Activated naive CD8-positive, alpha-beta T cell treated with anti-CD3 and anti-CD28 coated beads, Interleukin-2, amount 50 U/mL, for 24 hours (primary cell): Measurements from ENCODE around the gene EML4.

ENCODE experiments used
- ATAC-seq: fragments of 150-1000 bp; cut with Tn5 transposase; one replicate; pipeline ENCODE4 v1.10.0; 2021
- DNase-seq: peaks from one replicate; pipeline ENCODE4 v3.0.0; 2021
- H3K27ac Mint-ChIP-seq: one replicate; pipeline ENCODE4 v1.8.0; 2021; ENCODE audit warnings: mild to moderate bottlenecking, mixed read lengths
- H3K27me3 Mint-ChIP-seq: one replicate; pipeline ENCODE4 v1.8.0; 2021; ENCODE audit warnings: mixed read lengths
- H3K36me3 Mint-ChIP-seq: one replicate; pipeline ENCODE4 v1.8.0; 2021; ENCODE audit warnings: low read depth, mixed read lengths
- H3K4me1 Mint-ChIP-seq: one replicate; pipeline ENCODE4 v1.8.0; 2021; ENCODE audit warnings: mixed read lengths
- H3K4me3 Mint-ChIP-seq: one replicate; pipeline ENCODE4 v1.8.0; 2021; ENCODE audit warnings: mild to moderate bottlenecking, moderate library complexity, mixed read lengths
- H3K9me3 Mint-ChIP-seq: one replicate; pipeline ENCODE4 v1.8.0; 2021; ENCODE audit warnings: mixed read lengths

The EML4 gene

DNA sequence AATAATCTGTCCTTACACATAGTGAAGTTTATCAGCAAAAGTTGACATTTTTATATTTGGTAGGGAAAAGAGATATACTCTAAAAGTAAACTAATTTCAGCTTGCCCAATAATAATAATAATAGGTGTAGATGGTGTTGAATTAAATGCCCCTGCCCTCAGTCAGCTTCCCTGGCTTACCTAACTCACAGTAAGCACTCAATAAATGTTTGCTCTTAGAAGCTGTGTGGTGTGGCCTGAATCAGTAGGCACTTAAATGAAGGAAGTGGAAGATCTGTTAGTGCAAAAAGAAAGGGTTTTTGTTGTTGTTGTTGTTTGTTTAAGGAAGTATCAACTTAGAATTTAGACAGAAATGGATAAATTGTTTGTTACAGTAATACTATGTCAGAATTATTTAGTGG lies 36.2 kb downstream of the EML4 start:
- H3K27me3 Mint-ChIP-seq, result no peaks in the 10 kb centered on the region
- no peak overlapping the region for H3K27ac Mint-ChIP-seq
- ATAC-seq, result no peak
- no peak for DNase-seq
- H3K4me3 Mint-ChIP-seq, result no peak overlapping the region
- H3K9me3 Mint-ChIP-seq, result no peaks in the 10 kb centered on the region
- H3K4me1 Mint-ChIP-seq, result peaks cover 51% of the 10 kb centered on the region
- H3K36me3 Mint-ChIP-seq, result peaks cover 4% of the 10 kb centered on the region

GRCh38 chr2:42207826-42208225 lies 38.7 kb downstream of the EML4 start:
- Mint-ChIP-seq H3K27ac (no peak overlapping the region), H3K36me3 (peaks cover 5% of the 10 kb centered on the region), H3K4me3 (no peak overlapping the region), H3K27me3 (no peaks in the 10 kb centered on the region), H3K4me1 (peaks cover 57% of the 10 kb centered on the region), H3K9me3 (no peaks in the 10 kb centered on the region)
- ATAC-seq (no peak), DNase-seq (no peak)

GRCh38 chr2:42210203-42210602 lies 41.0 kb downstream of the EML4 start:
- no peak overlapping the region for H3K4me3 Mint-ChIP-seq
- H3K9me3 Mint-ChIP-seq, result no peaks in the 10 kb centered on the region
- H3K36me3 Mint-ChIP-seq, result peaks cover 5% of the 10 kb centered on the region
- DNase-seq (no peak), ATAC-seq (no peak)
- no peaks in the 10 kb centered on the region for H3K27me3 Mint-ChIP-seq
- H3K27ac Mint-ChIP-seq, result no peak overlapping the region
- H3K4me1 Mint-ChIP-seq, result peaks cover 53% of the 10 kb centered on the region

- peaks cover 5% of the 10 kb centered on the region for H3K36me3 Mint-ChIP-seq
- peaks cover 49% of the 10 kb centered on the region for H3K4me1 Mint-ChIP-seq
- ATAC-seq, result no peak
These were observed 42.1 kb downstream of the EML4 start for GRCh38 chr2:42211291-42211690.

DNA sequence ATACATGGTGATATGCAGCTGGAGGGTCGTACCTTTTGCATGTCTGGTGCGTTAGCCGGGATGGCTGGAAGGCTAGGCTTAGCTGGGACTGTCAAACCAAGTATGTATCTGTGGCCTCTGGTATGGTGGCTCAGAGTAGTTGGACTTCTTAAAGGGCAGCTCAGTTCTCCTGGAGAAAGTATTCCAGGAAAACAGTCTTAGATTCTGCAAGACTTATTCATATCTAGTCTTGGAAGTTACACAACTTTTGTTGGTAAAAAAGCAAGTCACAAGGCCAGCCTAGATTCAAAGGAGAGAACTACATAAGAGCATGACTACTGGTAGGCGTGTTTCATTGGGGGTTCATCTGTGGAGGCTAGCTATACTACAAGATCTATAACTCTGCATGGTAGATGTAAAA lies 45.5 kb downstream of the EML4 start:
- Mint-ChIP-seq H3K36me3 (peaks cover 7% of the 10 kb centered on the region), H3K27me3 (no peaks in the 10 kb centered on the region), H3K4me1 (peaks cover 52% of the 10 kb centered on the region), H3K4me3 (no peak overlapping the region), H3K27ac (no peak overlapping the region), H3K9me3 (no peaks in the 10 kb centered on the region)
- DNase-seq (no peak), ATAC-seq (no peak)

More at GRCh38 chr2:42211291-42211690, 42.1 kb downstream of the EML4 start:
- no peak overlapping the region for H3K4me3 Mint-ChIP-seq
- no peaks in the 10 kb centered on the region for H3K9me3 Mint-ChIP-seq
- H3K27me3 Mint-ChIP-seq, result no peaks in the 10 kb centered on the region
- no peak overlapping the region for H3K27ac Mint-ChIP-seq
- DNase-seq, result no peak

DNA sequence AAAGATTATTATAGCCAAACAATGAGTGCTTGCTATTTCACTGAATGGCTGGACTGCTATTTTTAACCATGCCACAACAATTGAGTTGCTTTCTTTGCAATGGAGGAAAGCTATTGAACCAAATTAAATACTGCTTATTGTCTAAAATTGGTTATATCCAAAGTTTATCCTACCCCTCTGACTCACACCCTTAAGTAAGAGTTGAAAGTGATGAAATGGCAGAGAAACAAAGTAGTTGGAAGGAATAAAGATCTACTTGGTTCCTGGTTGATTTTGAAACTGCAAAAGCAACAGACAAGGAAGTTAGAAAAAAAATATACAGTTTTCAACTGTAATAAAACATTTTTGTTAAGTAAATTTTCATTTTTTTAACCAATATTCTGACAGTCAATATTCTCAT lies 47.5 kb downstream of the EML4 start:
- Mint-ChIP-seq H3K4me3 (no peak overlapping the region), H3K9me3 (no peaks in the 10 kb centered on the region), H3K27ac (no peak overlapping the region), H3K27me3 (no peaks in the 10 kb centered on the region), H3K4me1 (peaks cover 54% of the 10 kb centered on the region), H3K36me3 (peaks cover 2% of the 10 kb centered on the region)
- ATAC-seq, result no peak
- DNase-seq, result no peak

DNA sequence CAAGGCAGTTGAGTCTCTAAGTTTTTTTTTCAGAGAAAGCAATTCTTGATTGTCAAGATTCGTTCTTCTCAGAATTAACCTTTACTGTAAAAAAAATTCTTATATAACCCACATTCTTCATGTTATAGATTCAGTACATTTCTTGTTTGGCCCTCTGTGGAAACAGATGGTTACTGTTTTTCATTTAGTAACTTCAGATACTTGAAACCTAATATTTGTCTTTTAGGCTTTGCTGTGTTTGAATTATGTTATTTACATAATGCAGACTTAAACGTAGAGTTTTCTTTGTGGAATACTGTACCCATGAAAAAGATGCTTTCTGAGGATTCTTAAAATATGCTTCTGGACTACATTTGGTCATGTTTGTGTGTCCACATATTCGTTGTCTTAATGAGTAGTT lies 48.2 kb downstream of the EML4 start:
- ATAC-seq, result no peak
- Mint-ChIP-seq H3K9me3 (no peaks in the 10 kb centered on the region), H3K27me3 (no peaks in the 10 kb centered on the region), H3K4me3 (no peak overlapping the region), H3K4me1 (peaks cover 55% of the 10 kb centered on the region), H3K36me3 (peaks cover 4% of the 10 kb centered on the region), H3K27ac (no peak overlapping the region)
- no peak for DNase-seq

DNA sequence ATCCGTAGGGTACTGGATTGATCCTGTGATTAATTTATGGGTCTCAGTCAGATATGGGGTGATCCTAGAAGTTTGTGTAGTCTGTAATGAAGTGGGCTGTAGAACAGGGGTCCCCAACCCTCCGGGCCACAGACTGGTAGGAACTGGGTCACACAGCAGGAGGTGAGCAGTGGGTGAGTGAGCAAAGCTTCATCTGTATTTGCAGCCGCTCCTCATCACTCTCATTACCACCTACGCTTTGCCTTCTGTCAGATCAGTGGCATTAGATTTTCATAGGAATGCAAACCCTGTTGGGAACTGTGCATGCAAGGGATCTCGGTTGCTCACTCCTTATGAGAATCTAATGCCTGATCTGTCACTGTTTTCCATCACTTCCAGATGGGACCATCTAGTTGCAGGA lies 48.8 kb downstream of the EML4 start:
- no peak overlapping the region for H3K4me3 Mint-ChIP-seq
- H3K36me3 Mint-ChIP-seq, result peaks cover 4% of the 10 kb centered on the region
- ATAC-seq (no peak), DNase-seq (no peak)
- H3K27ac Mint-ChIP-seq, result no peak overlapping the region
- H3K9me3 Mint-ChIP-seq, result no peaks in the 10 kb centered on the region
- peaks cover 55% of the 10 kb centered on the region for H3K4me1 Mint-ChIP-seq
- no peaks in the 10 kb centered on the region for H3K27me3 Mint-ChIP-seq

- peaks cover 7% of the 10 kb centered on the region for H3K36me3 Mint-ChIP-seq
- ATAC-seq, result no peak
- no peak overlapping the region for H3K4me3 Mint-ChIP-seq
These were observed 49.6 kb downstream of the EML4 start for GRCh38 chr2:42218712-42219111.

DNA sequence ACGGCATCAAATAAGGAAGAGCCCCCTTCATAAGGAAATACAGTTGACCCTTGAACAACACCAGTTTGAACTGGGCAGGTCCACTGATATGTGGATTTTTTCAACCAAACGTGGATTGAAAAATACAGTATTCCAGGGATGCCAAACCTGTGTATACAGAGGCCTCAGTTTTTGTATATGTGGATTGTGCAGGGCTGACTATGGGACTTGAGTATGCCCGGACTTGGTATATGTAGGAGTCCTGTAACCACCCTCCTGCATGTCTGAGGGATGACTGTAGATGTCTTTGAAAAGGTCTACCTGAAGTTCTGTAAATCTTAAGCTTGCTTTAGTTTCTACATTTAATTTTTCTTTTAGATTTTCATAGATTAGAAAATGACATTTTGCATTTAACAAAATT lies 50.0 kb downstream of the EML4 start:
- H3K4me3 Mint-ChIP-seq, result no peak overlapping the region
- DNase-seq, result no peak
- no peak overlapping the region for H3K27ac Mint-ChIP-seq
- H3K9me3 Mint-ChIP-seq, result no peaks in the 10 kb centered on the region
- ATAC-seq, result no peak
- H3K4me1 Mint-ChIP-seq, result peaks cover 63% of the 10 kb centered on the region
- no peaks in the 10 kb centered on the region for H3K27me3 Mint-ChIP-seq
- peaks cover 7% of the 10 kb centered on the region for H3K36me3 Mint-ChIP-seq

More at GRCh38 chr2:42218712-42219111, 49.6 kb downstream of the EML4 start:
- Mint-ChIP-seq H3K27ac (no peak overlapping the region), H3K27me3 (no peaks in the 10 kb centered on the region), H3K4me1 (peaks cover 59% of the 10 kb centered on the region), H3K9me3 (no peaks in the 10 kb centered on the region)
- DNase-seq, result no peak

DNA sequence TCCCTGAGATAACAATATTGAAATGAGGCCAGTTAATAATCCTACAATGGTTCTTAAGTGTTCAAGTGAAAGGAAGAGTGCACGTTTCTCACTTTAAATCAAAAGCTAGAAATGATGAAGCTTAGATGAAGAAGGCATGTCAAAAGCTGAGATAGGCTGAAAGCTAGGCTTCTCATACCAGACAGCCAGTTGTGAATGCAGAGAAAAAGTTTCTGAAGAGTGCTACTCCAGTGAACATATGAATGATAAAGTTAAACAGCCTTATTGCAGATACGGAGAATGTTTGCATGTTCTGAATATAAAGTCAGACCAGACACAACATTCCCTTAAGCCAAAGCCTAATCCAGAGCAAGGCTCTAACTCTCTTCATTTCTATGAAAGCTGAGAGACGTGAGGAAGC lies 51.4 kb downstream of the EML4 start:
- Mint-ChIP-seq H3K4me3 (no peak overlapping the region), H3K36me3 (peaks cover 7% of the 10 kb centered on the region), H3K4me1 (peaks cover 69% of the 10 kb centered on the region), H3K9me3 (no peaks in the 10 kb centered on the region), H3K27me3 (no peaks in the 10 kb centered on the region), H3K27ac (no peak overlapping the region)
- DNase-seq (no peak), ATAC-seq (no peak)

GRCh38 chr2:42223067-42223854 lies 54.1 kb downstream of the EML4 start:
- peak overlapping the region; percentile 18 for H3K27ac Mint-ChIP-seq
- H3K9me3 Mint-ChIP-seq, result no peaks in the 10 kb centered on the region
- no peak for DNase-seq
- peaks cover 7% of the 10 kb centered on the region for H3K36me3 Mint-ChIP-seq
- ATAC-seq, result no peak
- no peak overlapping the region for H3K4me3 Mint-ChIP-seq
- no peaks in the 10 kb centered on the region for H3K27me3 Mint-ChIP-seq
- H3K4me1 Mint-ChIP-seq, result peaks cover 70% of the 10 kb centered on the region

DNA sequence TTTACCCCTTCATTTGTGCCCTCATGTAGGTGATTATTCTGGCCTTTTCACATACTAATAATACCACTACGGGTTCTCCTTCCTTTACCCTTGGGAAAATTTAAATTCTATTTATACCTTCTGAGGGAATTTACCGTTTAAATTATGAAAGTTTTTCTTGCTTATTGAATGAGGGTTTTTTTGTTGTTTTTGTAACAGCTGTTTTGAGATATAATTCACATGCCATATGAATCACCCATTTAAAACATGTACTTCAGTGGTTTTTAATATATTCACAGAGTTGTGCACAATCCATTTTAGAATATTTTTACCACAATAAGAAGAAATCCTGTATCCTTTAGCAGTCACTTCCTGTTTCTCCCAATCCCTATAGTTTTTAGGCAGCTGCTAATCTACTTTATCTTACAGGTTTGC lies 54.7 kb downstream of the EML4 start:
- no peak for ATAC-seq
- Mint-ChIP-seq H3K36me3 (peaks cover 5% of the 10 kb centered on the region), H3K9me3 (no peaks in the 10 kb centered on the region), H3K4me1 (peaks cover 65% of the 10 kb centered on the region), H3K27me3 (no peaks in the 10 kb centered on the region), H3K27ac (no peak overlapping the region), H3K4me3 (no peak overlapping the region)
- DNase-seq, result no peak

- no peaks in the 10 kb centered on the region for H3K27me3 Mint-ChIP-seq
- peaks cover 5% of the 10 kb centered on the region for H3K36me3 Mint-ChIP-seq
- no peak for ATAC-seq
- H3K4me3 Mint-ChIP-seq, result no peak overlapping the region
- H3K4me1 Mint-ChIP-seq, result peaks cover 66% of the 10 kb centered on the region
- no peak for DNase-seq
- H3K9me3 Mint-ChIP-seq, result no peaks in the 10 kb centered on the region
- H3K27ac Mint-ChIP-seq, result no peak overlapping the region
These were observed 55.4 kb downstream of the EML4 start for GRCh38 chr2:42224422-42225067.

GRCh38 chr2:42225573-42225972 lies 56.4 kb downstream of the EML4 start:
- Mint-ChIP-seq H3K27me3 (no peaks in the 10 kb centered on the region), H3K4me1 (peaks cover 63% of the 10 kb centered on the region), H3K27ac (no peak overlapping the region), H3K9me3 (no peaks in the 10 kb centered on the region), H3K36me3 (peaks cover 5% of the 10 kb centered on the region), H3K4me3 (no peak overlapping the region)
- ATAC-seq (no peak), DNase-seq (no peak)
